ENCODE results near the gene AOPEP. TPM values are rescaled to one million over a fixed set of nuclear protein-coding genes. Genes with fewer than 3 reads are reported as not detected.

AOPEP gene
- total and polyA plus RNA-seq, 9 of the 15 experiments (the other 6 are each of a cell fraction or from before 2014, with no cell fraction given), result 4.5 to 19.3 (median 13.5) TPM

GRCh38 chr9:95129476-95130291 lies 403.2 kb downstream of the AOPEP start:
- Histone ChIP-seq H3K36me3 (ENCODE audit: control insufficient read depth, insufficient read depth, low read length) (peaks cover 4% of the 10 kb centered on the region; the same call in 2 of the 3 replicates), H3K9ac (ENCODE audit: insufficient read depth in 1 of 2, low read depth in 2 of 2, low read length in 2 of 2) (no peak overlapping the region), H3K4me3 (no peak overlapping the region), H3K27ac (ENCODE audit: extremely low read depth, low read depth, low read length) (no peak overlapping the region), H4K20me1 (replicated peaks; ENCODE audit: control insufficient read depth, insufficient read depth, low read length) (no peaks in the 10 kb centered on the region), H3K79me2 (ENCODE audit: control insufficient read depth, insufficient read depth, low read length) (no peaks in the 10 kb centered on the region), H2AFZ (ENCODE audit: low read depth, low read length) (no peak overlapping the region), H3K9me3 (replicated peaks; ENCODE audit: control insufficient read depth, insufficient read depth, low read depth, low read length) (no peaks in the 10 kb centered on the region), H3K9me1 (ENCODE audit: control insufficient read depth, insufficient read depth, low read length) (no peaks in the 10 kb centered on the region), H3K27me3 (ENCODE audit: control insufficient read depth in 2 of 2, insufficient read depth in 2 of 2, low read length in 2 of 2) (no peaks in the 10 kb centered on the region), H3K4me1 (replicated peaks in 1 of 2; ENCODE audit: control insufficient read depth in 2 of 2, insufficient read depth in 2 of 2, low read length in 2 of 2) (peaks cover 0 to 6% of the 10 kb centered on the region in 2 experiments; a peak in 2 of 5 replicates), H3K4me2 (ENCODE audit: insufficient read depth, low read length) (no peak overlapping the region)
- no peak for DNase-seq (ENCODE audit: extremely low read depth in 1 of 4, low spot score in 3 of 4)
- intact Hi-C loops (cut with micrococcal nuclease), result loop anchor here (5.0 to 10.0 kb wide), 2 partner anchors 138 to 575 kb away; partner anchors contain the start of gene PCAT7
- 61% methylated on average over 8 of the region's 8 CpGs for WGBS (ENCODE audit: insufficient coverage, low coverage, missing lambda C conversion rate)
- ChIA-PET CTCF (ENCODE audit: low intra/inter-chr PET ratio) (no interaction called here), POLR2A (no interaction called here)
- BruUV-seq (replicated peaks), result no TSS peak
- no peak for ATAC-seq
- FAIRE-seq, result no peak
- in situ Hi-C loops (cut with MboI), result loop anchor here (10.0 kb wide), 1 partner anchor 345 kb away; no protein-coding TSS in a partner anchor
- no peak for TF ChIP-seq ZNF75A (CRISPR knock-in tag; IDR thresholded peaks at IDR 0.05)
- TF ChIP-seq, protein P1, sequence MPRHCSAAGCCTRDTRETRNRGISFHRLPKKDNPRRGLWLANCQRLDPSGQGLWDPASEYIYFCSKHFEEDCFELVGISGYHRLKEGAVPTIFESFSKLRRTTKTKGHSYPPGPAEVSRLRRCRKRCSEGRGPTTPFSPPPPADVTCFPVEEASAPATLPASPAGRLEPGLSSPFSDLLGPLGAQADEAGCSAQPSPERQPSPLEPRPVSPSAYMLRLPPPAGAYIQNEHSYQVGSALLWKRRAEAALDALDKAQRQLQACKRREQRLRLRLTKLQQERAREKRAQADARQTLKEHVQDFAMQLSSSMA (CRISPR knock-in tag; IDR thresholded peaks at IDR 0.05), result no peak
- no peak for TF ChIP-seq JUND (IDR thresholded peaks at IDR 0.05; ENCODE audit: borderline replicate concordance, low read depth, low read length)
- no peak for TF ChIP-seq JUND (tag; IDR thresholded peaks at IDR 0.05; ENCODE audit: borderline replicate concordance, low read depth, low read length)
- TF ChIP-seq EWSR1 (IDR thresholded peaks at IDR 0.05; ENCODE audit: borderline replicate concordance, low read depth, partially characterized antibody), result no peak
- TF ChIP-seq ZBTB43 (CRISPR knock-in tag; IDR thresholded peaks at IDR 0.05), result no peak
- TF ChIP-seq HDAC8 (tag; IDR thresholded peaks at IDR 0.05), result no peak
- TF ChIP-seq GTF2F1 (IDR thresholded peaks at IDR 0.05; ENCODE audit: low read depth, low read length), result no peak
- no peak for TF ChIP-seq KLF13 (tag; IDR thresholded peaks at IDR 0.05; ENCODE audit: borderline replicate concordance, low read depth)
- no peak for TF ChIP-seq CGGBP1 (CRISPR knock-in tag; IDR thresholded peaks at IDR 0.05)
- TF ChIP-seq, protein P2, sequence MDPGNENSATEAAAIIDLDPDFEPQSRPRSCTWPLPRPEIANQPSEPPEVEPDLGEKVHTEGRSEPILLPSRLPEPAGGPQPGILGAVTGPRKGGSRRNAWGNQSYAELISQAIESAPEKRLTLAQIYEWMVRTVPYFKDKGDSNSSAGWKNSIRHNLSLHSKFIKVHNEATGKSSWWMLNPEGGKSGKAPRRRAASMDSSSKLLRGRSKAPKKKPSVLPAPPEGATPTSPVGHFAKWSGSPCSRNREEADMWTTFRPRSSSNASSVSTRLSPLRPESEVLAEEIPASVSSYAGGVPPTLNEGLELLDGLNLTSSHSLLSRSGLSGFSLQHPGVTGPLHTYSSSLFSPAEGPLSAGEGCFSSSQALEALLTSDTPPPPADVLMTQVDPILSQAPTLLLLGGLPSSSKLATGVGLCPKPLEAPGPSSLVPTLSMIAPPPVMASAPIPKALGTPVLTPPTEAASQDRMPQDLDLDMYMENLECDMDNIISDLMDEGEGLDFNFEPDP (CRISPR knock-in tag; IDR thresholded peaks at IDR 0.05), result no peak
- no peak for TF ChIP-seq NUFIP1 (IDR thresholded peaks at IDR 0.05; ENCODE audit: partially characterized antibody)
- TF ChIP-seq MCM2 (IDR thresholded peaks at IDR 0.05; ENCODE audit: low read depth), result no peak
- TF ChIP-seq, protein P3, sequence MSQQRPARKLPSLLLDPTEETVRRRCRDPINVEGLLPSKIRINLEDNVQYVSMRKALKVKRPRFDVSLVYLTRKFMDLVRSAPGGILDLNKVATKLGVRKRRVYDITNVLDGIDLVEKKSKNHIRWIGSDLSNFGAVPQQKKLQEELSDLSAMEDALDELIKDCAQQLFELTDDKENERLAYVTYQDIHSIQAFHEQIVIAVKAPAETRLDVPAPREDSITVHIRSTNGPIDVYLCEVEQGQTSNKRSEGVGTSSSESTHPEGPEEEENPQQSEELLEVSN (IDR thresholded peaks at IDR 0.05; ENCODE audit: borderline replicate concordance in 1 of 2, extremely low read depth in 1 of 2, insufficient read depth in 1 of 2, insufficient read length in 1 of 2, low read depth in 1 of 2, low read length in 1 of 2, poor library complexity in 1 of 2, severe bottlenecking in 1 of 2), result no peak
- no peak for TF ChIP-seq ZFP1 (CRISPR knock-in tag; IDR thresholded peaks at IDR 0.05)

Measured in K562 (cell line).